Thyroid gland (tissue), 4 donors: Measurements from ENCODE around the gene COL19A1.

ENCODE experiments used
- POLR2A ChIP-seq, 2 donors: fragments of 450-650 bp; IDR thresholded peaks; one replicate each; pipeline ENCODE4 v1.6.1; 2017; ENCODE audit warnings: antibody characterized with exemption in 2 of 2, mild to moderate bottlenecking in 2 of 2, moderate library complexity in 1 of 2
- TF ChIP-seq, protein P1 (sequence below), 6 experiments: fragments of 200-600 bp in 3 of 6; fragments of 450-650 bp in 3 of 6; sonication (generic) in 3 of 6; IDR thresholded peaks; one replicate each; pipeline ENCODE4 v1.5.1; 2016 to 2019; ENCODE audit warnings: antibody characterized with exemption in 6 of 6, mild to moderate bottlenecking in 2 of 6, inconsistent platforms in 1 of 6, moderate library complexity in 1 of 6

DNA sequence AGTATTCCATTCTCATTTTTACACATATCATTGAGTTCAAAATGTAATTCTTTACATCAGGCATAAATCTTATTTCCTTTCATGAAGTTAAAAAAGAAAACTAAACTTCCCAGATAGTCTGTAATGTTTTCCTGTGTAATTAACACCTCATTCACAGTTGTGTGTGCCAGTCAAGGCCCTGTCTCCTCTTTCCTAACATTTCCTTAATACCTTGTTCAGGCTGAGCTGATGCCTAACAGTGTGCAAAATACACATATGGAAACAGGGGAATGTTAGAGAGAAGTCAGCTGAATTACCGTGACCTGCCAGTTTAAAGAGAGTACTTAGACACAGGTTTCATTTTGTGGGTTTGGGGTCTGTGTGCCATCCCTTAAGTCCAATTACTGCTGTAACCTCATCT is 227.8 kb downstream of the COL19A1 start:
- TF ChIP-seq, protein P1, sequence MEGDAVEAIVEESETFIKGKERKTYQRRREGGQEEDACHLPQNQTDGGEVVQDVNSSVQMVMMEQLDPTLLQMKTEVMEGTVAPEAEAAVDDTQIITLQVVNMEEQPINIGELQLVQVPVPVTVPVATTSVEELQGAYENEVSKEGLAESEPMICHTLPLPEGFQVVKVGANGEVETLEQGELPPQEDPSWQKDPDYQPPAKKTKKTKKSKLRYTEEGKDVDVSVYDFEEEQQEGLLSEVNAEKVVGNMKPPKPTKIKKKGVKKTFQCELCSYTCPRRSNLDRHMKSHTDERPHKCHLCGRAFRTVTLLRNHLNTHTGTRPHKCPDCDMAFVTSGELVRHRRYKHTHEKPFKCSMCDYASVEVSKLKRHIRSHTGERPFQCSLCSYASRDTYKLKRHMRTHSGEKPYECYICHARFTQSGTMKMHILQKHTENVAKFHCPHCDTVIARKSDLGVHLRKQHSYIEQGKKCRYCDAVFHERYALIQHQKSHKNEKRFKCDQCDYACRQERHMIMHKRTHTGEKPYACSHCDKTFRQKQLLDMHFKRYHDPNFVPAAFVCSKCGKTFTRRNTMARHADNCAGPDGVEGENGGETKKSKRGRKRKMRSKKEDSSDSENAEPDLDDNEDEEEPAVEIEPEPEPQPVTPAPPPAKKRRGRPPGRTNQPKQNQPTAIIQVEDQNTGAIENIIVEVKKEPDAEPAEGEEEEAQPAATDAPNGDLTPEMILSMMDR (IDR thresholded peaks at IDR 0.05), result no peak
- TF ChIP-seq POLR2A (IDR thresholded peaks at IDR 0.05), result no peak
